Epithelial cell of esophagus (primary cell): ENCODE measurements around the gene IRF1.

Experiments
- DNase-seq: peaks from one replicate; pipeline ENCODE4 v3.0.0; 2010; ENCODE audit warnings: low read depth
- H3K4me3 ChIP-seq: 2 replicates; pipeline ENCODE4 v1.5.1; 2011; ENCODE audit warnings: mild to moderate bottlenecking, low read length, control low read depth
- TF ChIP-seq, protein P1 (sequence below): IDR thresholded peaks from 2 replicates; pipeline ENCODE4 v1.5.1; 2011; ENCODE audit warnings: low read depth, mild to moderate bottlenecking, low read length, control low read depth, inconsistent platforms; ENCODE audit not compliant: insufficient read depth; ENCODE audit errors: missing control alignments

Gene IRF1

DNA sequence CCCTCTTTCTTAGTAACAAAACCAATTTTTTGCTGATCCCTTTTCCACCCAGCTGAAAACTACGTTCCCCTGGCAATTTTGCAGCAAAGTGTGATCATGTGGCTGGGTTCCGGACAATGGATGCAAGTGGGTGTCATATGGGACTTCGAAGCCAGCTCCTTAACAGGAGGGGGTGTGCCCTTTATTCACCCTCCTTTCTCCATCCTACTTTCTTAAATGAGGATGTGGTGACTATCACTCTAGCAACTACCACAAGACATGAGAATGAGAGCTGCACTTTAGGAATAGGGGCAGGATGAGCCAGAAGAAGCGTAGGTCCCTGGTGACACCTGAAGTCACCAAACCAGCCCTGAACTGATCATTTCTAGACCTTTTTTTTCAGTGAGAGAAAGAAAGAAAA lies 58.9 kb downstream of the IRF1 start:
- no peak overlapping the region for H3K4me3 ChIP-seq
- TF ChIP-seq, protein P1, sequence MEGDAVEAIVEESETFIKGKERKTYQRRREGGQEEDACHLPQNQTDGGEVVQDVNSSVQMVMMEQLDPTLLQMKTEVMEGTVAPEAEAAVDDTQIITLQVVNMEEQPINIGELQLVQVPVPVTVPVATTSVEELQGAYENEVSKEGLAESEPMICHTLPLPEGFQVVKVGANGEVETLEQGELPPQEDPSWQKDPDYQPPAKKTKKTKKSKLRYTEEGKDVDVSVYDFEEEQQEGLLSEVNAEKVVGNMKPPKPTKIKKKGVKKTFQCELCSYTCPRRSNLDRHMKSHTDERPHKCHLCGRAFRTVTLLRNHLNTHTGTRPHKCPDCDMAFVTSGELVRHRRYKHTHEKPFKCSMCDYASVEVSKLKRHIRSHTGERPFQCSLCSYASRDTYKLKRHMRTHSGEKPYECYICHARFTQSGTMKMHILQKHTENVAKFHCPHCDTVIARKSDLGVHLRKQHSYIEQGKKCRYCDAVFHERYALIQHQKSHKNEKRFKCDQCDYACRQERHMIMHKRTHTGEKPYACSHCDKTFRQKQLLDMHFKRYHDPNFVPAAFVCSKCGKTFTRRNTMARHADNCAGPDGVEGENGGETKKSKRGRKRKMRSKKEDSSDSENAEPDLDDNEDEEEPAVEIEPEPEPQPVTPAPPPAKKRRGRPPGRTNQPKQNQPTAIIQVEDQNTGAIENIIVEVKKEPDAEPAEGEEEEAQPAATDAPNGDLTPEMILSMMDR = no peak
- DNase-seq = no peak
